GM21786 (cell line): Measurements from ENCODE around the gene NF1.
"Not testable (repeated sequence)": the region's sequence is repeated elsewhere in the genome, so short reads cannot be mapped to it uniquely, and the experiment has no call there.

Experiments
- ATAC-seq: cut with Tn5 transposase; IDR thresholded peaks from one replicate; pipeline ENCODE4 v1.9.1; 2021; ENCODE audit not compliant: unreplicated experiment

The NF1 gene

GRCh38 chr17:31378638-31379037 lies 283.9 kb downstream of the NF1 start:
- no peak for ATAC-seq

- ATAC-seq = no peak
These were observed 284.9 kb downstream of the NF1 start for GRCh38 chr17:31379597-31380205.

GRCh38 chr17:31381165-31381668 lies 286.4 kb downstream of the NF1 start:
- ATAC-seq = no peak

- ATAC-seq = not testable (repeated sequence)
These were observed 288.0 kb downstream of the NF1 start for GRCh38 chr17:31382668-31383275.

- ATAC-seq = not testable (repeated sequence)
These were observed 288.7 kb downstream of the NF1 start for GRCh38 chr17:31383488-31383887.

GRCh38 chr17:31385428-31386285 lies 290.9 kb downstream of the NF1 start:
- ATAC-seq = no peak

GRCh38 chr17:31386542-31387075 lies 291.8 kb downstream of the NF1 start:
- no peak for ATAC-seq

- ATAC-seq = no peak
These were observed 292.7 kb downstream of the NF1 start for GRCh38 chr17:31387438-31387837.

- no peak for ATAC-seq
These were observed 293.6 kb downstream of the NF1 start for GRCh38 chr17:31388351-31388750.

- no peak for ATAC-seq
These were observed 294.2 kb downstream of the NF1 start for GRCh38 chr17:31388770-31389656.

GRCh38 chr17:31389657-31390381 lies 295.0 kb downstream of the NF1 start:
- no peak for ATAC-seq

GRCh38 chr17:31390426-31390747 lies 295.6 kb downstream of the NF1 start:
- no peak for ATAC-seq

- no peak for ATAC-seq
These were observed 296.1 kb downstream of the NF1 start for GRCh38 chr17:31390748-31391495.

GRCh38 chr17:31391496-31391949 lies 296.7 kb downstream of the NF1 start, which contains the start of gene RAB11FIP4:
Gene RAB11FIP4 (plus strand): TSS chr17:31391675. CDS start chr17:31391853, 178 bp downstream.
- no peak for ATAC-seq

- no peak for ATAC-seq
These were observed 297.5 kb downstream of the NF1 start for GRCh38 chr17:31392002-31392855.

- no peak for ATAC-seq
These were observed 298.3 kb downstream of the NF1 start for GRCh38 chr17:31392856-31393748.

GRCh38 chr17:31393749-31394146 lies 299.0 kb downstream of the NF1 start:
- no peak for ATAC-seq
